Cortex of kidney (tissue), 1 donor: ENCODE measurements around the gene USO1.
"Not testable (repeated sequence)": the region's sequence is repeated elsewhere in the genome, so short reads cannot be mapped to it uniquely, and the experiment has no call there.

Source experiments
- DNase-seq: peaks from one replicate; lab custom pipeline; 2025; lab: John Stamatoyannopoulos, UW

USO1 gene

DNA sequence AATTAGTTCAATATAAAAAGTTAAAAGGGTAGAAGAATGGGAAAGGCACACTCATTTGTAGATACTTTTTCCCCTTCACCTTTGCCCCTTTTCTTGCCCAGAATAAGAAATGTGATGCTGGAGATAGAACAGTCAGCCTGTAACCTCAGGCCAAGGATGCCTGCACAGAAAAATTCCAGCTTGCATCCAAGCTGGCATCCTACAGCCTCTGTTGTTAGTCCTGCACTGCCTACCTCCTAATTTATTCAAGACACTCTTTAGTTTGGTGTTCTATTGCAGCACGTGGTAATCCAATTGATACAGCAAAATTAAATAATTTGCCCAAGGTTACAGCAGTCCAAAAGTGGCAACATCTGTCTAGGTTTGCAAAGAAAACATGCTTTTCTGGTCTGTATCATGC, 9.7 kb upstream of the USO1 start:
- no peak for DNase-seq

DNA sequence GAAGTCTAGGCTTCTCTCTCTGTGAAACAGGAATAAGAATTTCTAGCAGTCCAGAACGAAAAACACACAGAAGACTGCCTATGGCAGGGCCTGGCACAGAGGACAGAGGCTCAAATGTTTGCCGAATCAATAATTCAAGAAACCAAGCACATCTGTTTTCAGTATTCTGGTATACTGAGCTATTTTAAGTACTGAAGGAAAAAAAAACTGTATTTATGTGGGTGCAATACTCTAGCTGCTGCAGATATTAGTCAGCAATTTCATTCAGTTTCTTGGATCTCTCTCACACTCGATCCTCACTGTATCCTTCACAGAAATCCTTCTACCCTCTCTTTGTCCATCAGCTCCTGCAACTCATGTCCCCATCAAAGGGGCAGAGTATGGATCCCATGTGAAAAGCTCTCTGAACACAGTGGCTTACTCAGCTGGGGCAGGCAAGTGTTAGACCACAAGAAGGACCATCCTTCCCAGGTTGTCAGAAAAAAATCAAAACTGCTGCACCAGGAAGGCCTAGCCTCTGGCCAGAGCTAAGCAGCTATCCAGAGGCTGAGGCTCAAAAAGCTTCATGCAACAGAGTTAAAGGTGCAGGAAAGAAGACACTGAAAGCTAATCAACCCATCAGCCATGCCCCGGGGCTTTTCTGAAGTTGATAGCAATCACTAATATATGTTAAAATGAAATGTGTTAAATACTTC, 9.1 kb upstream of the USO1 start:
- no peak for DNase-seq

DNA sequence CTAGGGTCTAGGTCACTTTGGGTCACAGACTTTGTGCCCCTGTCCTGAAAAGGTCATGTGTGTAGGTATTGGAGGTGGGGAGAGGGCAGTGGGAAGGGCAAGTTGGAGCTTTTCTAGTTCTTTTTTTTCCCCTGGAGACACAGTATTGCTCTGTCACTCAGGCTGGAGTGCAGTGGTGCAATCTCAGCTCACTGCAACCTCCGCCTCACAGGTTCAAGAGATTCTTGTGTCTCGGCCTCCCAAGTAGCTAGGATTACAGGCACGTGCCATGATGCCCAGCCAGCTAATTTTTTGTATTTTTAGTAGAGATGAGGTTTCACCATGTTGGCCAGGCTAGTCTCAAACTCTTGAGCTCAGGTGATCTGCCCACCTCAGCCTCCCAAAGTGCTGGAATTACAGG, 8.3 kb upstream of the USO1 start:
- DNase-seq: not testable (repeated sequence)

DNA sequence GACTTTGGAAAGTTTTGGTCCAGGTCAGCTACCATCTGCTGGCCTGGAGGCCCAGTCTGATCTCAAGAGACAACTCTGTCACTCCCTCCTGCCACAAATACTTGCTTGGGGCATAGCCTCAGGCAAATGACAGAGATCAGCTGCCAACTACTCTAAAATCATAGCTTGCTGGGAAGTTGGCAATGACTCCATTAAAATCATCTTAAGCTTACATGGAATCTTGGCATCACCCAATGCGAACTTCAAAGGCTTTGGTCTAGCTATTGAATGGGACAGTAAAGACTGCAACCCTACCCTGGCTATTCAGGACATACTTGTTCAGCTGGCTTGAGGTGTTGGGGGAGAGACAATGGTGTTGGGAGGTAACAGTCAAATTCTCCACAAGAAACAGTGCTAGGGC, 7.0 kb upstream of the USO1 start:
- DNase-seq: no peak

DNA sequence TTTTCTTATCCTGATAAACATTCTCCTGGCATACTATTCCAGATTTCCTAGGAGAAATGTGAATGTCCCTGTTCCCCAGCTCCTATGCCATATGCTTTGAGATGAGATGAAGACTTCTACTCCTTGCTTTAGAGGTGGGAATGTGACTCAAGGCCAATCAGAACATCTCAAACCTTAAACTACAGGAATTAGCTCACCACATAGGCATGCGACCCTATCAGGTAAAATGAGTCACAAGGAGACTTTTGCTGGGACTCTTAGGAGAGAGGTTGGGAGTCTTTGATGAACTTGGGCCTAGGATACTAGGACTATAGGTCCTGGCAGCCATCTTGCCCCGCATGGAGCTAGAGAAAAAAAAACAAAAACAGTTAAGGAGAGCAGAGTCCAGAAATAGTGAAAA, 5.8 kb upstream of the USO1 start:
- no peak for DNase-seq

DNA sequence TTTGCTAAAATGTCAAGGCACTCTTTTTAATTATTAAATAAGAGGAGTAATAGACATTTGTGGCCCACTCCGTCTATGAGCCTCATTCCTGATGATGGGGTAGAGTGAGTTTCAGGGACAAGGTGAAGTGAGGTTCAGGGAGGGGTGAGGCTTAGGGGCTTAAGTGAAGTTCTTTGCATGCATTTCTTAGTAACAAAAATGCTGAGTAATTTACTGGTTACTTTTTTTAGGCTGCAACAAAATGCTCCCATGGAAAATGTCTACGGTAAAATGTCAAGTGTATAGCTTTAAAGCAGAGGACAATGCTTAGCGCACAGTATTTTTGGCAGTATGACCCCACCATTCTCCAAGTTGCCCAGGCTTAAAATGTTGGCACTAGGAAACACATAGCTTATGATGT, 2.0 kb upstream of the USO1 start:
- no peak for DNase-seq

DNA sequence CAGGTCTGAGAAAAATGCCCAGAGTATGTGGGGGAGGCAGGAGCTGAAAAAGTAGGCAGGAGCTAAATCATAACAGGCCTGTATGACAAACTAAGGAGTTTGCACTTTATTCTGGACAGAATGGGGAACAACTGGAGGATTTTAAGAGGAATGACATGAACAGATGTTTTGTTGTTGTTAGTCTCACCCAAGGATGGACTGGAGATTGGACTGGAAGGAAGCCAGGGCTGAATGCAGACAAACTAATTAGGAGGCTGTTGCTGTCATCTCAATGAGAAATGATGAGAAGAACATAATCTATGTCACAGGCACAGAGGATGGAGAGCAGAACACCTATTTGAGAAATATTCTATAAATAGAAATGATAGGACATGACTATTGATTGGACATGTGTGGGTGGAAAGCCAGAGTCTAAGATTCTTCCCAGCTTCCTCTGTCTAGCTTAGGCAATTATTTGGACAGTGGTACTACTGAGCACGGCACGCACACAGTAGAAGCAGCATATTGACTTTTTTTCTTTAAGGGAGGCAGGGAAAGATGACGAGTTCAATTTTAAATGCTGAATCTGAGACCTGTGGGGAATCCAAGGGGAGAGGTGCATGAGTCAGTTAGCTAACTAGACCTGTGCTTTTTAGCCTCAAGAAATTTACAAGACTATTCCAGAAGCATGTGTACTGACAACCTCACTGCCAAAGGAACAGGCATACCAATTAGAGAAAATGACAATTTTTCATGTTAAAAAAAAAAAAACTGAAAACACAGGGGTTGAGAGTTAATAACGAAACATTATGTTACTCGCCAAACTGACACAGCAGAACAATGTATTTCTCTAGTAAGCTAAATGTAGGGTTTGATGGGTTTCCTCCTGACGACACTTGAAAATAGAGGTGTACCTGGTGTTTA, 963 bp upstream of the USO1 start:
- no peak for DNase-seq

DNA sequence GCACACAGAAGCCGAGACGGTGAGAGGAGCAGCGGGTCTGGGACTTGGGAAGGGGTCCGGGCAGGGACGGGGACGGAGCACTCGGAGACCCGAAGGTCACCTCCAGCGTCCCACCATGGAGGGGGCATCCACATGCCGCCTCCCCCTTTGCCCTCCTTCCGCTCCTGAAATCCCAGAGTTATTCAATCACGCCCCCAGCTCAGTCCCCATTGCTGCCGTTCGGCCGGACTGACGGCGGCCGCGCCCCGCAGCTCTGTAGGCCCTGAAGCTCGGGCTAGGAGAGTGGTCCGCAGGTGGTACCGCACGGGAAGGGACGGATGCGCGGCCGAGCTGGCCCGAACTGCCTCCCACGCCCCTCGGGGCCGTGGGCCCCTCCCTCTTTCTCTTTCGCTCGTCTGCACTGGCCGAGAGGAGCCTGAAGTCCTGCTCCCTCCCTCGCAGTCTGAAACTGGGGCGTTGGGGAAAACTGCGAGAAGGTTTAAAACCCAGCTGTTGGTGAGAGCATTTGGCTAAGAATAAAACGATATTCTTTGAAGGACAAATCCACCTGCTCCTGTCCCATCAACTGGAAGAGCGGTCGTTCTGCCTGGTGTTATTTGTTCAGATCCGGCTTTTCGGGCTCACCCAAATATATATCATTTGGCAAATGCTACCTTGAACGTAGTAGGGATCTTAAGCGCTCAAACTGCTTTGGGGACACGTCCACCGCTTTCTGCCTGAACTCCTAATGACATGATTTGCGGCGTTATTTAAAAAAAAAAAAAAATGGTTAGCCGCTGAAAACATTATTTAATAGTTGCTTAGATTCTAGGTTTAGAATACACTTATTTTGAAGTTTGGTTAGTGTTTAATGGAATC, 719 bp downstream of the USO1 start:
- DNase-seq: no peak

DNA sequence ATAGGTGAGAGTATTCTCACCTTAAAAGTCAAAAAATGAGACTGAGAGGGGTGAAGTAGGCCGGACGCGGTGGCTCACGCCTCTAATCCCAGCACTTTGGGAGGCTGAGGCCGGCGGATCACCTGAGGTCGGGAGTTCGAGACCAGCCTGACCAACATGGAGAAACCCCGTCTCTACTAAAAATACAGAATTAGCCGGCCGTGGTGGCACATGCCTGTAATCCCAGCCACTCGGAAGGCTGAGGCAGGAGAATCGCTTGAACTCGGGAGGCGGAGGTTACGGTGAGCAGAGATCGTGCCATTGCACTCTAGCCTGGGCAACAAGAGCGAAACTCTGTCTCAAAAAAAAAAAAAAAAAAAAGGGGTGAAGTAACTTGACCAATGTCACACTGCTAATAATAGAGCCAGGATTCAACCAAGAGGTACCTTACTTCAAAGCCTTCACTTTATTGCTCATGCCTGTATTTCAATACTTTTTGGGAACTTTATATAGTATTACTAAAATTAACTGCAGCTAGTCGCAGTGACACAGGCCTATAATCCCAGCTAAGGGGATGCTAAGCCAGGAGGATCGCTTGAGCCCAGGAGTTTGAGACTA, 1.7 kb downstream of the USO1 start:
- not testable (repeated sequence) for DNase-seq

DNA sequence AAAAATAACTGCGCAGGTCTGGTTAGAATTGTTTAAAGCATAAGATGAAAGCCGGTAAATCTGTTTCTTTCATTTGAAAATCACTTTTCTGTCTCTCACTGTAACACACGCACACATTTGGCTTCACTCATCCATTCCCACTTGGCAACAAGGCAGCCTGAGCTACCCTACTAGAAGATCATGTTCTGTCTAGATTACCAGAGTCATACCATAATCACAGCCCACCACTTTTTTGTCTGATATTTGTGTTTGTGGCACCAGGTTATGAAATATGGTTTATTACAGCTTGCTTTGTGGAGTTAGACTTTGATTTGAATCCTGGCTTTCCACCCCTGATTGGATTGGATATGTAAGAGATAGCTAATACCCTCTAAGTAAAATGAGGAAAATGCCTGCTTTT, 2.2 kb downstream of the USO1 start:
- no peak for DNase-seq

DNA sequence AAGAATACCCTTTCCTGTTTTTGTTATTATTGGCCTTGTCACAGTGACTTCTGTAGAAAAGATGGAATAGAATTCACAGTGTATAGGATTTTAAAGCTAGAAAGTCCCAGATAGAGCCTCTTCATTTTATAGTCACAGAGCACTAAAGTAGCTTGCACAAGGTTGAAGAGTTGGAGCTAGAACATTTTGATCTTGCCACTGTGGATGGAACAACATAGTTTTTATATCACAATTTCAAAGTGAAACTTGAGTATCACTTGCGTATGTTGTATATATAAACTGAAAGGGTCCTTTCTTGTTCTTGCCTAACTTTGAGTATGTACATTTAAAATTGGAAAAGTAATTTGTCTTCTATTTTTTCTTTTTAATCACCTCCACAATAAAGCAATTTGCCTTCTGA, 2.7 kb downstream of the USO1 start:
- DNase-seq: no peak

DNA sequence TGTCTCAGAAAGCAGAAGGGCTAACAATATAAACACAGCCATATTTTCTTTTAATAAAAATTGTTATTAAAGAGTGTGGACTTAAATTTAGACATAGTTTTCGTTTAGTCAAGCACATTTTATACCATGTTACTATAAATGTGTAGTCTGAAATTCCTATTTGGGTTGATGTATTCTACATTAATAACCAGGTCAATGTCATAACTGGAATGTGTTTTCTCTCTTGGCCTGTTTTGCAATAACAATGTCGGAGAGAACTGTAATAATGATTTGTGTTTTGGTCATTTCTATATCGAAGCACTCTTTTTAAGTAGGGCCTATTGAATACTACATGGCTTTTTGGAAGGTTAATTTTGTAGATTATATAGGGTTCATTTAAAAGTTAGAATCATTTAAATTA, 5.5 kb downstream of the USO1 start:
- DNase-seq: no peak

DNA sequence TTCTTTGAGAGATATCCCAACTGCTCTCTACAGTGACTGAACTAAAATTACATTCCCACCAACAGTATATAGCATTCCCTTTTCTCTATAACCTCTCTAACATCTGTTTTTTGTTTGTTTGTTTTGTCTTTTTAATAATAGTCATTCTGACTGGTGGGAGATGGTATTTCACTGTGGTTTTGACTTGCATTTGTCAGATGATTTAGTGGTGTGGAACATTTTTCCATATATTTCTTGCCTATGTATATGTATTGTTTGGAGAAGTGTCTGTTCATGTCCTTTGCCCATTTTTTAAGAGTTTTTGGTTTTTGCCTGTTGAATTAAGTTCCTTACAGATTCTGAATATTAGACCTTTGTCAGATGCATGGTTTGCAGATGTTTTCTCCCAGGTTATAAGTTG, 9.0 kb downstream of the USO1 start:
- no peak for DNase-seq

DNA sequence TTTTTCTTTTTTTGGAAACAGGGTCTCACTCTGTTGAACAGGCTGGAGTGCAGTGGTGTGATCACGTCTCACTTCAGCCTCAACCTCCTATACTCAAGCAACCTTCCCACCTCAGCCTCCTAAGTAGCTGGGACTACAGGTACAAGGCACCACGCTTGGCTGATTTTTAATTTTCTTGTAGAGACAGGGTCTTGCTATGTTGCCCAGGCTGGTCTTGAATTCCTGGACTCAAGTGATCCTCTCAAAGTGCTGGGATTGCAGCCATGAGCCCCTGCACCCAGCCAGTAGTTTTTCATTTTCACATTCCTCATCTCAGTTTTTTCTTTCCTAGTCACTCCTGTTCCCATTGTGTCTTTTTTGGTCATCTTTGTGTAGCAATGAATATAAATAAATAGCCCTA, 11.1 kb downstream of the USO1 start:
- no peak for DNase-seq

DNA sequence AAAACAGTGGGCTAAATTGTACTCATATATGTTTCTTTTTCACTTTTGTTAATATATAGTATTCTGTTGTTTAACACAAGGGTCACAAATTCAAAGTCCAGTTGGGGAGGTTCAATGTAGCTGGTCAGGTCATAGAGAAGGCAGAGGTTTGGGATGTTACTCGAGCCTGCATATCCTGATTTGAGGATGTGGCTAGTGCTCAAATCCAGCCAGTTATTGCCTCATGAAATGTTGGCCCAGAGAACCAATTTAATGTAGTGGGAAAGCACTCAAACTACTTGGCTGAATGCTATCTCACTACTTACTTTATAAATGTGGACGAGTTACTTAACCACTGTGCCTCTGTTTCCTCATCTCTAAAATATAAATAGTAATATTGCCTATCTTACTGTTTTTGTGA, 12.5 kb downstream of the USO1 start:
- DNase-seq: no peak

DNA sequence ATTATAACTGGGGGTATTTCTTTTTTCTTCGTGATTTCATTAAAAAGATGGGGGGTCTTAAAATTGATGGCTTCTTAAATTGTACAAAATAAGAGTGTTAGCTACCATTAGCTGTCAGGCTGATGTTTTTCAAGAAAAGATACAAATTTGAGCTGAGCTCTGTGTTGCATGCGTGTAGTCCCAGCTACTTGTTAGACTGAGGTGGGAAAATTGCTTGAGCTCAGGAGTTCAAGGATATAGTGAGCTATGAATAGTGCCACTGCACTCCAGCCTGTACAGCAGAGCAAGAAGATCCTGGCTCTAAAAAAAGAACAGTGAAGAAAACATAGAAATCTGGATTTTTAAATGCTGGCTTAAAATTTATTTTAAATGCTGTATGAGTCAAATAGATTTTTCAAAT, 13.0 kb downstream of the USO1 start:
- DNase-seq: no peak

DNA sequence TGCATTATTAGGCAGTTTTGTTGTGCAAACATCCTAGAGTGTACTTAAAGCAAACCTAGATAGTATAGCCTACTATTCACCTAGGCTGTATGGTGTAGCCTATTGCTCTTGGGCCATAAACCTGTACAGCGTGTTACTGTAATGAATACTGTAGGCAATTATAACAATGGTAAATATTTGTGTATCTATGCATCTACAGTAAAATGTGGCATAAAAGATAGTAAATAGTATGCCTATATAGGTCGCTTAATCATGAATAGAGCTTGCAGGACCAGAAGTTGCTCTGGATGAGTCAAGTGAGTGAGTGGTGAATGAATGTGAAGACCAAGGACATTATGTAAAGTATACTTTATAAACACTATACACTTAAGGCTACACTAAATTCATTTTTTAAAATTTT, 16.6 kb downstream of the USO1 start:
- DNase-seq: no peak

DNA sequence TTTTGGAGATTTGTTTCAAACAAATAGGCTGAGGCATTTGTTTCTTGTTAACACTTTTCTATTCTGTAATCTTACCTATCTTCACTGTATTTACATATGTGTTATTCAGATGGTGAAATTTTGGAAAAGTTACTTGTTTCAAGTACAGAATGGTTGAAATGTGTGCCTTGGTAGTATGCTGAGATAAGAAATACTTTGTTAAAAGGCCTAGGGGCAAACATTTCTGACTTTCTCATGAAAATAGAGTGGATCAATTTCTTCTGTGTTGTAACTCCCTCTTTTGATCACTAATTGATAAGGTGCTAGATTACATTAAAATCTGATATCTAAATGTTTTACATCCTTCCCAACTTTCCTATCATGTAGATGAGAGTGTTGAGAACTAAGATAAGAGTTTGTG, 18.1 kb downstream of the USO1 start:
- no peak for DNase-seq

DNA sequence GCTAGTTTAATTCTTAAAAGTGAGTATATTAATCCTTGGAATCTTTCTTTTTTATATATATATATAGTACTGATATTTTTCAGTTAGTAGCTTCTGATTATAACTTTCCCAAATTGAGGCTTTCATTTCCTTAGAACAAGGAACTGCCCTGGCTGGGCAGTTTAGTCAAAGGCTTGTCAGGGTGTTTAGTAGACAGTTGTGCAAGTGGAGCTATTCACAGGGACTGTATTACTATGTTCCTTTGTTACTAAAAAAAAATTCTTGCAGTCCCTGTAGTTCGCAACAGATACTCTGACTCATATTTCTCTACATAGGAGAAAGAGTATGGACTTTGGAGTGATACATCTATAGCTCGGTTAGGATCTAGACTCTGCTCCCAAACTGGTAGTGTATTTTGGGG, 20.8 kb downstream of the USO1 start:
- no peak for DNase-seq

DNA sequence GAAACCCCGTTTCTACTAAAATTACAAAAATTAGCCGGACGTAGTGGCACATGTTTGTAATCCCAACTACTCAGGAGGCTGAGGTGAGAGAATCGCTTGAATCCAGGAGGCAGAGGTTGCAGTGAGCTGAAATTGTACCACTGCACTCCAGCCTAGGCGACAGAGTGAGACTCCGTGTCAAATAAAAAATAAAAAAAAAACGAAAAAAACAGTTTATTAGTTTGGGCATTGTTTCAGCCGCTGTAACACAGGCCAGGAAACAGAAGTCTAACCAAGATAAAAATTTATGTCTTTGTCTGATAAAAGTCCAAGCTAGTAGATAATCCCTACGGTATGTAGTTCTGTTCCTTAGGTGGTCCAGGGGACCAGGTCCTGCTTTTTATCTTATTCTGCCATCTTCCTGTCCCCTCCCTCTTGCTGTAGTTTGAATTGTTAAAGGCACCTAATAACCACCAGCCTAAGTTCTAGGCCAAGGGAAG, 21.4 kb downstream of the USO1 start:
- no peak for DNase-seq

DNA sequence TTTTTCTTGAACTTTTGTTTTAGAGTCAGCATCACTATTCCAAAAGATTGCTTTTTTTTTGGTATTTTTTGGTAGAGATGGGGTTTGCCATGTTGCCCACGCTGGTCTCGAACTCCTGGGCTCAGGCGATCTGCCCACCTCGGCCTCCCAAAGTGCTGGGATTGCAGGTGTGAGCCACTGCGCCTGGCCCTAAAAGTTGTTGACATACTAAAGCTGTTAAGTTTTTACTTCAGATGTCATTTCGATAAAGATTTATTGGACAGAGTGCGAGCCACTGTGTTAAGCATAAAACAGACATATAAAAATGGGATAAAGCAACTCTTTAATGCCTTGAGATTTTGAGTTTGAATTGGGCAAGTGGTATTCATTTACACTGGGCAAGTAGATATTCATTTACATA, 28.3 kb downstream of the USO1 start:
- no peak for DNase-seq

DNA sequence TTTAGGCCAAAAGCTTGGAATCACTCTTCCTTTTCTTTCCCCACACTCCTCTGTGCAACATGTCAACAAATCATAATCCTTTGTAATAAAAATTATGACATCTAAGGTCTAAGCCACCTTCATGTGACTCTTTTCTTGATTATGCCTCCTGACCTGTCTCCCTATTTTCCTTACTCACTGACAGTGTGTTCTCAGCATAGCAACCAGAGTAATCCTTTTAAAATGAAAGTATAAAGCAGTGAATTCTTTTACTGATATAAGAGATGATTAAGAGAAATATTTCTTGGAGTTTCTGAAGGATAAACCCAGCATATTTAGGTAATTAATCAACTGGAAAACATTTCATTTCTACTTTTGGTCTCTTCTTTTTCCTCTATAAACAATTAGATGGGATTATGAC, 44.7 kb downstream of the USO1 start:
- no peak for DNase-seq
